ENCODE data around the gene MT1F. TPM values are rescaled to one million over a fixed set of nuclear protein-coding genes. Genes with fewer than 3 reads are reported as not detected.
"Not testable (repeated sequence)": the region's sequence is repeated elsewhere in the genome, so short reads cannot be mapped to it uniquely, and the experiment has no call there.

The MT1F gene
- total and polyA plus RNA-seq, 5 experiments from 2014 or later: 18.4 to 97.4 (median 82.3) TPM

- H3K9me3 Mint-ChIP-seq: no peaks in the 10 kb centered on the region
- H3K4me3 Mint-ChIP-seq: peak overlapping the region in 9 of 10 donors; percentile 61 to 80 (median 74)
- peak overlapping the region in 3 of 10 donors; percentile 8 to 57 (median 38) for H3K27ac Mint-ChIP-seq
- H3K36me3 Mint-ChIP-seq: no peaks in the 10 kb centered on the region
- H3K4me1 Mint-ChIP-seq: peaks cover 5 to 20% (median 13%) of the 10 kb centered on the region in 4 donors
- peaks cover 0 to 12% (median 0%) of the 10 kb centered on the region in 5 donors for H3K27me3 Mint-ChIP-seq
- ATAC-seq: peak in 1 of 2 donors; percentile 18
- DNase-seq: no peak
- POLR2A ChIA-PET: interaction anchor here (0.6 to 1.8 kb wide), 7 partner anchors 8 to 81 kb away, joined by 3 to 7 read pairs (median 4); partner anchors contain the start of gene MT2A
Observed at GRCh38 chr16:56616608-56617211, 41.0 kb upstream of the MT1F start.

GRCh38 chr16:56617212-56618085 lies 40.3 kb upstream of the MT1F start:
- Mint-ChIP-seq H3K36me3 (no peaks in the 10 kb centered on the region), H3K27me3 (peaks cover 0 to 12% (median 0%) of the 10 kb centered on the region in 5 donors), H3K9me3 (no peaks in the 10 kb centered on the region), H3K4me1 (peaks cover 5 to 18% (median 13%) of the 10 kb centered on the region in 4 donors), H3K4me3 (peak overlapping the region; percentile 61 to 80 (median 76)), H3K27ac (peak overlapping the region in 3 of 10 donors; percentile 8 to 84 (median 66))
- peak; percentile 91 to 99 for ATAC-seq
- POLR2A ChIA-PET: interaction anchor here (0.6 to 1.7 kb wide), 8 partner anchors 9 to 403 kb away, joined by 3 to 7 read pairs (median 4); partner anchors contain the start of genes MT1F and MT2A
- DNase-seq: peak in 8 of 10 donors; percentile 21 to 73 (median 40)

GRCh38 chr16:56618138-56618537 lies 39.6 kb upstream of the MT1F start:
- Mint-ChIP-seq H3K9me3 (no peaks in the 10 kb centered on the region), H3K36me3 (no peaks in the 10 kb centered on the region), H3K27me3 (peaks cover 0 to 12% (median 0%) of the 10 kb centered on the region in 5 donors), H3K4me3 (peak overlapping the region in 6 of 10 donors; percentile 11 to 77 (median 70)), H3K27ac (no peak overlapping the region), H3K4me1 (peaks cover 5 to 17% (median 13%) of the 10 kb centered on the region in 4 donors)
- ATAC-seq (no peak), DNase-seq (no peak)
- POLR2A ChIA-PET: interaction anchor here (0.6 to 1.7 kb wide), 4 partner anchors 11 to 69 kb away, joined by 3 to 7 read pairs (median 4); no protein-coding TSS in a partner anchor

GRCh38 chr16:56620339-56620897 lies 37.3 kb upstream of the MT1F start:
- H3K27ac Mint-ChIP-seq: no peak overlapping the region
- no peaks in the 10 kb centered on the region for H3K9me3 Mint-ChIP-seq
- POLR2A ChIA-PET: interaction anchor here (6.7 kb wide), 1 partner anchor 10 kb away, joined by 50 read pairs; the partner anchor contains the start of gene MT2A
- H3K4me1 Mint-ChIP-seq: peaks cover 9 to 23% (median 16%) of the 10 kb centered on the region in 4 donors
- DNase-seq (no peak), ATAC-seq (no peak)
- H3K4me3 Mint-ChIP-seq: no peak overlapping the region
- H3K36me3 Mint-ChIP-seq: no peaks in the 10 kb centered on the region
- H3K27me3 Mint-ChIP-seq: peaks cover 0 to 21% (median 0%) of the 10 kb centered on the region in 5 donors

DNA sequence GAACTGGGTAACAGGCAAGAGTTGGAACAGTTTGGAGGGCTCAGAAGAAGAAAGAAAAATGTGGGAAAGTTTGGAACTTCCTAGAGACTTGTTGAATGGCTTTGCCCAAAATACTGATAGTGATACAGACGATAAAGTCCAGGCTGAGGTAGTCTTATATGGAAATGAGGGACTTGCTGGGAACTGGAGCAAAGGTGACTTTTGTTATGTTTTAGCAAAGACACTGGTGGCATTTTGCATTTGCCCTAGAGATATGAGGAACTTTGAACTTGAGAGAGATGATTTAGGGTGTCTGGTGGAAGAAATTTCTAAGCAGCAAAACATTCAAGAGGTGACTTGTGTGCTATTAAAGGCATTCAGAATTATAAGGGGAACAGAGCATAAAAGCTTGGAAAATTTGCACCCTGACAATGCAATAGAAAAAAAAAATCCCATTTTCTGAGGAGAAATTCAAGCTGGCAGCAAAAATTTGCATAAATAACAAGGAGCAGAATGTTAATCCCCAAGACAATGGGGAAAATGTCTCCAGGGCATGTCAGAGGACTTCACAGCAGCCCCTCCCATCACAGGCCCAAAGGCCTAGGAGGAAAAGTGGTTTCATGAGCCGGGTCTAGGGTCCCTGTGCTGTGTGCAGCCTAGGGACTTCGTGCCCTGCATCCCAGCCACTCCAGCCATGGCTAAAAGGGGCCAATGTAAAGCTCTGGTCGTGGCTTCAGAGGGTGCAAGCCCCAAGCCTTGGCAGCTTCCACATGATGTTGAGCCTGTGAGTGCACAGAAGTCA lies 35.9 kb upstream of the MT1F start:
- POLR2A ChIA-PET: interaction anchor here (6.7 kb wide), 1 partner anchor 11 kb away, joined by 50 read pairs; the partner anchor contains the start of gene MT2A
- not testable (repeated sequence) for H3K36me3 Mint-ChIP-seq, ATAC-seq, H3K4me3 Mint-ChIP-seq, H3K9me3 Mint-ChIP-seq, DNase-seq
- Mint-ChIP-seq H3K27ac (peak overlapping the region in 1 of 10 donors; percentile 25), H3K4me1 (peaks cover 12 to 27% (median 21%) of the 10 kb centered on the region in 4 donors), H3K27me3 (peaks cover 0 to 19% (median 0%) of the 10 kb centered on the region in 5 donors)

GRCh38 chr16:56623184-56623583 lies 34.6 kb upstream of the MT1F start:
- DNase-seq, H3K36me3 Mint-ChIP-seq, H3K4me3 Mint-ChIP-seq, ATAC-seq, H3K9me3 Mint-ChIP-seq: not testable (repeated sequence)
- peak overlapping the region in 1 of 10 donors; percentile 85 for H3K27ac Mint-ChIP-seq
- POLR2A ChIA-PET: interaction anchor here (0.6 to 6.7 kb wide), 3 partner anchors 12 to 77 kb away, joined by 4 to 50 read pairs (median 6); partner anchors contain the start of gene MT2A
- H3K27me3 Mint-ChIP-seq: peaks cover 0 to 16% (median 0%) of the 10 kb centered on the region in 5 donors
- peaks cover 10 to 17% (median 15%) of the 10 kb centered on the region in 4 donors for H3K4me1 Mint-ChIP-seq

- H3K4me3 Mint-ChIP-seq: no peak overlapping the region
- no peak overlapping the region for H3K27ac Mint-ChIP-seq
Observed at GRCh38 chr16:56623637-56624036, 34.1 kb upstream of the MT1F start.

DNA sequence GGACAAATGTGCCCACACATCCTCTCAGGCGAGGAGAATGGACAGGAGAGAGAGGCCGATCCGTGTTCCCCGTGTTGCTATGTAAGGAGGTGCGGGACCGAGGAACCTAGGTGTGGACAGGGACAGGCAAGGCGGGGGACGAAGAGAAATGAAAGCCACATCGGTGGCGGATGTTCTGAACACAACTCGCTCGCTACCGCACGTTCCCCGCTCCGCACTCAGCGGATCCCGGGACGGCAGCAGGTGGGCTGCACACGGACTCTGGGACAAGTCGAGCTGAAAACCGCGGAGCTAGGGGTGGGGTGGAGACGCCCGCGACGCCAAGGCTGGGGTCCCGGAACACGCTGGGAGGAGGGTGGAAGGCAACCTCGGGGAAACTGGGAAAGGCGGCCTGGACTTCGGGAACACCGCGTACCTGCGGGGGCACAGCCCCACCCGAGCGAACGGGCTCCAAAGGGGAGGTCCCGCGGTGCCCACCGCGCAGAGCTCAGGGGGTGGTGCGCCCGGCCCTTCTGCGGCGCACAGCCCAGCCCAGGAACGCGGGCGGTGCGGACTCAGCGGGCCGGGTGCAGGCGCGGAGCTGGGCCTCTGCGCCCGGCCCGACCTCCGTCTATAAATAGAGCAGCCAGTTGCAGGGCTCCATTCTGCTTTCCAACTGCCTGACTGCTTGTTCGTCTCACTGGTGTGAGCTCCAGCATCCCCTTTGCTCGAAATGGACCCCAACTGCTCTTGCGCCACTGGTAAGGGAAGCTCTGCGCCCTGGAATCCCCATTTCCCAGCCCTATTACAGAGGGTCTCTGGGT lies 32.4 kb upstream of the MT1F start, which contains the start of gene MT1E:
TSS of gene MT1E (plus strand) at position 642 of the 803 bp plus-strand sequence. CDS start at position 713, 71 bp downstream.
- ATAC-seq (peak; percentile 90 to 93), DNase-seq (peak in 7 of 10 donors; percentile 16 to 50 (median 38))
- H3K9me3 Mint-ChIP-seq: no peaks in the 10 kb centered on the region
- POLR2A ChIA-PET: interaction anchor here (0.7 to 6.7 kb wide), 5 partner anchors 15 to 20 kb away, joined by 3 to 50 read pairs (median 4); partner anchors contain the start of gene MT2A
- H3K27ac Mint-ChIP-seq: peak within 1 kb of the TSS; percentile 65 to 93 (median 84)
- H3K4me1 Mint-ChIP-seq: peaks cover 10 to 21% (median 17%) of the 10 kb centered on the region in 4 donors
- H3K27me3 Mint-ChIP-seq: peaks cover 0 to 14% (median 5%) of the 10 kb centered on the region in 5 donors
- peak within 1 kb of the TSS; percentile 85 to 95 (median 90) for H3K4me3 Mint-ChIP-seq
- peaks cover 0 to 2% (median 0%) of the 10 kb centered on the region in 3 donors for H3K36me3 Mint-ChIP-seq

More at GRCh38 chr16:56623637-56624036, 34.1 kb upstream of the MT1F start:
- Mint-ChIP-seq H3K4me1 (peaks cover 10 to 17% (median 15%) of the 10 kb centered on the region in 4 donors), H3K27me3 (peaks cover 0 to 16% (median under 1%) of the 10 kb centered on the region in 5 donors), H3K36me3 (peaks cover 0 to 2% (median 0%) of the 10 kb centered on the region in 3 donors), H3K9me3 (no peaks in the 10 kb centered on the region)
- DNase-seq (no peak), ATAC-seq (no peak)
- POLR2A ChIA-PET: interaction anchor here (0.6 to 6.7 kb wide), 3 partner anchors 11 to 77 kb away, joined by 4 to 50 read pairs (median 6); partner anchors contain the start of gene MT2A

- DNase-seq: no peak
- Mint-ChIP-seq H3K9me3 (no peaks in the 10 kb centered on the region), H3K36me3 (peaks cover 0 to 2% (median 0%) of the 10 kb centered on the region in 3 donors), H3K4me1 (peaks cover 10 to 22% (median 17%) of the 10 kb centered on the region in 4 donors), H3K4me3 (peak overlapping the region; percentile 83 to 95 (median 88)), H3K27ac (peak overlapping the region in 9 of 10 donors; percentile 52 to 90 (median 83)), H3K27me3 (peaks cover 3 to 22% (median 12%) of the 10 kb centered on the region in 5 donors)
- peak; percentile 42 to 43 for ATAC-seq
- POLR2A ChIA-PET: interaction anchor here (1.1 to 6.7 kb wide), 3 partner anchors 16 to 18 kb away, joined by 3 to 50 read pairs (median 6); partner anchors contain the start of gene MT2A
Observed at GRCh38 chr16:56625943-56626654, 31.7 kb upstream of the MT1F start.

DNA sequence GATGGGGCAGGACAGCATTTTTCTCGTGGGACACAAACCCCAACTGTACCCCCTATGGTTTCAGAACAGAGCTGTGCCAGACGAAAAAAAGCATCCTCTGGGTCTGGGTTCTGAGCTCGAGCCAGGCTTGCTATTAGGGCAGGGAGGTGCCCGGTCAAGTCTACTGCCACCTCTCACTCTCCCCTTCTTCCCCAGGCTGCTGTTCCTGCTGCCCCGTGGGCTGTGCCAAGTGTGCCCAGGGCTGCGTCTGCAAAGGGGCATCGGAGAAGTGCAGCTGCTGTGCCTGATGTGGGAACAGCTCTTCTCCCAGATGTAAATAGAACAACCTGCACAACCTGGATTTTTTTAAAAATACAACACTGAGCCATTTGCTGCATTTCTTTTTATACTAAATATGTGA lies 31.1 kb upstream of the MT1F start:
- no peak for ATAC-seq
- Mint-ChIP-seq H3K27me3 (peaks cover 4 to 27% (median 18%) of the 10 kb centered on the region in 5 donors), H3K27ac (no peak overlapping the region), H3K36me3 (peaks cover 0 to 2% (median 0%) of the 10 kb centered on the region in 3 donors), H3K9me3 (no peaks in the 10 kb centered on the region), H3K4me1 (peaks cover 11 to 26% (median 19%) of the 10 kb centered on the region in 4 donors), H3K4me3 (peak overlapping the region in 5 of 10 donors; percentile 22 to 95 (median 87))
- no peak for DNase-seq
- POLR2A ChIA-PET: interaction anchor here (6.7 kb wide), 1 partner anchor 16 kb away, joined by 50 read pairs; the partner anchor contains the start of gene MT2A
